Measurements from ENCODE around the gene HIVEP3. TPM values are rescaled to one million over a fixed set of nuclear protein-coding genes. Genes with fewer than 3 reads are reported as not detected.

Gene HIVEP3
- total and polyA plus RNA-seq, 2 of the 13 experiments (the other 11 are each of a cell fraction or from before 2014, with no cell fraction given), result 0.05 TPM; not detected in 1

DNA sequence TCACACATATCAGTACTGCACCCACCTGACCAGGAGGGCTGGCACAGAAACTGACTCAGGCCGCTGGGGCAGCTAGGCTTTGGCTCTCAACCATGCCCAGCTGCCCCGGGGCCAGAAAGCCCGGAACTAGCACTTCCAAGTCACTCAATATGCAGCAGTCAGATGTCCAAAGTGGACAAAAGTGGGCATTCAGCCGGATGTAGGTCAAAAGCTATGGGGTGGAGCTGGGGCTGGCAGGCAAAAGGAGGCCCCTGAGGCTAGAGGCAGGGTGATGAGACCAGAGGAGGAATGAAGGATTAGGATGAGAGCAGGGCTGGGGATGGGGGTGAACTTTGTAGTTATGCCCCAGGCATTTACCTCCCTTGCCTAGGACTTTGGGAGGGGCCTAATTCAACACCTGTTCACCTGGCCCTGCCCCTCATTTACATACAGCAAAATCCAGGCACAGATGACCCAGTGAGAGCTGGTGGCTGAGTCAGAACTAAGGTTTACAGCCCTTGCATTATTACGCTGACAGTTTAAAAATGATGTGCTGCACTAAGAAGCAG is 403.5 kb downstream of the HIVEP3 start (continued):
- TF ChIP-seq, protein P1, sequence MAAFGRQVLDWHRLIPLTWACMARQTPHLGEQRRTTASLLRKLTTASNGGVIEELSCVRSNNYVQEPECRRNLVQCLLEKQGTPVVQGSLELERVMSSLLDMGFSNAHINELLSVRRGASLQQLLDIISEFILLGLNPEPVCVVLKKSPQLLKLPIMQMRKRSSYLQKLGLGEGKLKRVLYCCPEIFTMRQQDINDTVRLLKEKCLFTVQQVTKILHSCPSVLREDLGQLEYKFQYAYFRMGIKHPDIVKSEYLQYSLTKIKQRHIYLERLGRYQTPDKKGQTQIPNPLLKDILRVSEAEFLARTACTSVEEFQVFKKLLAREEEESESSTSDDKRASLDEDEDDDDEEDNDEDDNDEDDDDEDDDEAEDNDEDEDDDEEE (CRISPR knock-in tag; IDR thresholded peaks at IDR 0.05), result no peak
- TF ChIP-seq HIVEP1 (CRISPR knock-in tag; IDR thresholded peaks at IDR 0.05) (no peak), ZNF703 (CRISPR knock-in tag; IDR thresholded peaks at IDR 0.05; ENCODE audit: borderline replicate concordance) (no peak), MAF1 (CRISPR knock-in tag; IDR thresholded peaks at IDR 0.05; ENCODE audit: borderline replicate concordance) (no peak)

- Histone ChIP-seq H3K79me2 (ENCODE audit: insufficient read depth, low read length) (no peaks in the 10 kb centered on the region), H3K27ac (ENCODE audit: extremely low read length, insufficient read depth, low read length) (no peak overlapping the region), H3K27me3 (ENCODE audit: control insufficient read depth in 1 of 2, insufficient read depth in 2 of 2, low read length in 2 of 2) (peaks cover 1 to 10% of the 10 kb centered on the region in 2 experiments; a peak in 1 of 5 replicates), H3K36me3 (replicated peaks in 1 of 2; ENCODE audit: control insufficient read depth in 1 of 2, insufficient read depth in 2 of 2, low read length in 2 of 2) (no peaks in the 10 kb centered on the region), H4K20me1 (ENCODE audit: insufficient read depth, low read length) (no peaks in the 10 kb centered on the region), H3K4me3 (replicated peaks in 1 of 3; ENCODE audit: insufficient read depth in 1 of 3, low read depth in 2 of 3, low read length in 3 of 3) (no peak overlapping the region), H3K4me2 (ENCODE audit: low read depth, low read length) (no peak overlapping the region), H2AFZ (ENCODE audit: low read length) (no peak overlapping the region), H3K4me1 (ENCODE audit: insufficient read depth, low read length) (0 out of 2 replicates have a peak, but pooled peaks cover 5% of the 10 kb centered on the region), H3K9ac (ENCODE audit: insufficient read depth, low read depth, low read length) (no peak overlapping the region), H3K9me3 (ENCODE audit: low read length) (no peaks in the 10 kb centered on the region)
- peak; percentile 65; the same call in 1 of the 2 replicates for TF ChIP-seq HNRNPL (IDR thresholded peaks at IDR 0.05; ENCODE audit: low read depth, low read length)
- TF ChIP-seq ZBTB7A (CRISPR knock-in tag; IDR thresholded peaks at IDR 0.05), result no peak
- POLR2A ChIA-PET, result no interaction called here
- intact Hi-C loops (cut with micrococcal nuclease; ENCODE audit: unreplicated experiment) (no loop called here), in situ Hi-C loops (cut with HindIII; ENCODE audit: extremely low pct_ligation_motif_present, low pct_unique_long_range_greater_than_20kb) (no loop called here)
- FAIRE-seq, result no peak
- CTCF ChIA-PET (ENCODE audit: low intra/inter-chr PET ratio, low total read pairs), result no interaction called here
- no peak for ATAC-seq
- BruUV-seq (replicated peaks), result no TSS peak
- DNase-seq (ENCODE audit: low spot score), result no peak
- WGBS (ENCODE audit: low lambda C conversion rate), result 0% methylated on average over 2 of the region's 8 CpGs
These were observed 404.3 kb downstream of the HIVEP3 start for GRCh38 chr1:41514381-41514780.

Measured in HepG2 (cell line).